H1 (cell line): ENCODE measurements around the gene MICALL2. TPM values are rescaled to one million over a fixed set of nuclear protein-coding genes. Genes with fewer than 3 reads are reported as not detected.

Experiments
- CTCF ChIA-PET: fragments of 300-600 bp; sonication (Branson Sonifier 250); formaldehyde crosslinking; loops from one replicate; lab custom pipeline; 2021; ENCODE audit not compliant: partially characterized antibody; lab: Charles Lee
- POLR2A ChIA-PET: fragments of 300-600 bp; sonication (Branson Sonifier 250); formaldehyde crosslinking; loops from one replicate; lab custom pipeline; 2021; ENCODE audit warnings: inconsistent platforms; ENCODE audit not compliant: partially characterized antibody; lab: Charles Lee
- DNase-seq, 2 experiments: peaks; one replicate each; pipeline versions ENCODE4 v3.0.0 to v3.0.0-alpha.2; 2010 to 2022; ENCODE audit warnings: low spot score in 2 of 2, low read depth in 1 of 2, mixed read lengths in 1 of 2
- FAIRE-seq: peaks from 2 replicates; lab custom pipeline; 2011; peaks lifted over from hg19 to GRCh38; lab: Jason Lieb, UNC
- H2AFZ ChIP-seq: 2 replicates; pipeline ENCODE4 v1.8.1; 2012; ENCODE audit warnings: low read length, inconsistent platforms
- H2AK5ac ChIP-seq: 2 replicates; pipeline ENCODE4 v1.6.1; 2013; ENCODE audit warnings: low read depth, low read length
- H2BK120ac ChIP-seq: replicated peaks from 2 replicates; pipeline ENCODE3; 2013; ENCODE audit warnings: low read depth, low read length, inconsistent platforms
- H2BK12ac ChIP-seq: 2 replicates; pipeline ENCODE4 v1.6.1; 2013; ENCODE audit warnings: low read depth, low read length
- H2BK15ac ChIP-seq: 2 replicates; pipeline ENCODE4 v1.6.1; 2013; ENCODE audit warnings: low read length
- H2BK20ac ChIP-seq: 2 replicates; pipeline ENCODE4 v1.6.1; 2013; ENCODE audit warnings: low read length
- H2BK5ac ChIP-seq: 2 replicates; pipeline ENCODE4 v1.6.1; 2013; ENCODE audit warnings: low read depth, low read length
- H3K14ac ChIP-seq: 2 replicates; pipeline ENCODE4 v1.6.1; 2013; ENCODE audit warnings: inconsistent platforms; ENCODE audit not compliant: insufficient read length
- H3K18ac ChIP-seq: 2 replicates; pipeline ENCODE4 v1.6.1; 2013; ENCODE audit warnings: low read length; ENCODE audit errors: extremely low read depth
- H3K23ac ChIP-seq: 2 replicates; pipeline ENCODE4 v1.6.1; 2013; ENCODE audit warnings: inconsistent platforms; ENCODE audit not compliant: insufficient read length
- H3K23me2 ChIP-seq: 2 replicates; pipeline ENCODE4 v1.6.1; 2013; ENCODE audit warnings: low read depth, low read length
- H3K27ac ChIP-seq: 2 replicates; pipeline ENCODE4 v1.6.1; 2011; ENCODE audit warnings: low read depth, low read length, inconsistent platforms
- H3K27me3 ChIP-seq, 4 experiments: replicated peaks in 1 of 4; 1 replicate in 1 of 4; 2 replicates in 3 of 4; pipeline versions ENCODE4 v1.6.1 to v1.8.1; 2011 to 2013; ENCODE audit warnings: low read length in 3 of 4, mild to moderate bottlenecking in 3 of 4, inconsistent platforms in 2 of 4, mixed read lengths in 2 of 4, moderate library complexity in 1 of 4; ENCODE audit not compliant: control insufficient read depth in 3 of 4, insufficient read depth in 3 of 4; ENCODE audit errors: extremely low read depth in 1 of 4
- H3K36me3 ChIP-seq, 4 experiments: 2 replicates each; pipeline versions ENCODE4 v1.6.1 to v1.8.1; 2011 to 2013; ENCODE audit warnings: mild to moderate bottlenecking in 4 of 4, low read length in 3 of 4, moderate library complexity in 2 of 4, control low read depth in 1 of 4, inconsistent platforms in 1 of 4; ENCODE audit not compliant: insufficient read depth in 4 of 4, control insufficient read depth in 2 of 4
- H3K4ac ChIP-seq: replicated peaks from 2 replicates; pipeline ENCODE3; 2013; ENCODE audit warnings: low read length, low read depth, mixed read lengths, inconsistent platforms; ENCODE audit not compliant: insufficient read length
- H3K4me1 ChIP-seq, 4 experiments: replicated peaks in 1 of 4; 1 replicate in 1 of 4; 2 replicates in 3 of 4; pipeline versions ENCODE4 v1.6.1 to v1.8.1; 2011 to 2013; ENCODE audit warnings: low read length in 3 of 4, inconsistent platforms in 2 of 4, mixed read lengths in 1 of 4; ENCODE audit not compliant: insufficient read depth in 4 of 4, control insufficient read depth in 3 of 4
- H3K4me2 ChIP-seq, 2 experiments: 2 replicates each; pipeline versions ENCODE4 v1.6.1 to v1.8.1; 2011 to 2013; ENCODE audit warnings: low read depth in 2 of 2, low read length in 2 of 2, control low read depth in 1 of 2, inconsistent platforms in 1 of 2, mild to moderate bottlenecking in 1 of 2; ENCODE audit not compliant: insufficient read depth in 1 of 2
- H3K4me3 ChIP-seq, 4 experiments: fragments of 200-600, 300-600 bp in 1 of 4; sonication (generic), shearing (Covaris generic), sonication (Bioruptor Twin) in 1 of 4; 2 replicates each; pipeline versions ENCODE4 v1.5.1 to v1.8.1; 2011 to 2016; ENCODE audit warnings: low read length in 4 of 4, low read depth in 3 of 4, control low read depth in 2 of 4, inconsistent platforms in 2 of 4, mild to moderate bottlenecking in 2 of 4, mixed read lengths in 1 of 4, moderate library complexity in 1 of 4; ENCODE audit not compliant: insufficient read depth in 2 of 4; ENCODE audit errors: extremely low read depth in 1 of 4
- H3K56ac ChIP-seq: replicated peaks from 2 replicates; pipeline ENCODE3; 2013; ENCODE audit warnings: low read depth, mild to moderate bottlenecking, mixed read lengths, low read length, inconsistent platforms; ENCODE audit not compliant: insufficient read length
- H3K79me1 ChIP-seq: 2 replicates; pipeline ENCODE4 v1.6.1; 2013; ENCODE audit warnings: low read depth, low read length, control low read depth
- H3K79me2 ChIP-seq, 2 experiments: 2 replicates each; pipeline versions ENCODE4 v1.6.1 to v1.8.1; 2012 to 2013; ENCODE audit warnings: low read length in 2 of 2, mild to moderate bottlenecking in 2 of 2, inconsistent platforms in 1 of 2; ENCODE audit not compliant: insufficient read depth in 2 of 2, control insufficient read depth in 1 of 2
- H3K9ac ChIP-seq, 4 experiments: replicated peaks in 1 of 4; 1 replicate in 1 of 4; 2 replicates in 3 of 4; pipeline versions ENCODE4 v1.6.1 to v1.8.1; 2011 to 2013; ENCODE audit warnings: low read depth in 3 of 4, low read length in 3 of 4, control low read depth in 2 of 4, mild to moderate bottlenecking in 2 of 4, moderate library complexity in 2 of 4, inconsistent platforms in 1 of 4; ENCODE audit errors: extremely low read depth in 1 of 4
- H3K9me3 ChIP-seq, 2 experiments: 2 replicates each; pipeline versions ENCODE4 v1.6.1 to v1.8.1; 2012 to 2013; ENCODE audit warnings: mild to moderate bottlenecking in 2 of 2, moderate library complexity in 2 of 2, control low read depth in 1 of 2, inconsistent platforms in 1 of 2, low read depth in 1 of 2, low read length in 1 of 2, mixed read lengths in 1 of 2; ENCODE audit not compliant: insufficient read depth in 2 of 2
- H4K20me1 ChIP-seq, 2 experiments: replicated peaks in 1 of 2; 2 replicates each; pipeline versions ENCODE3 to v1.8.1; 2011 to 2013; ENCODE audit warnings: inconsistent platforms in 2 of 2, low read length in 2 of 2, mild to moderate bottlenecking in 1 of 2; ENCODE audit not compliant: insufficient read depth in 2 of 2, control insufficient read depth in 1 of 2
- H4K5ac ChIP-seq: 2 replicates; pipeline ENCODE4 v1.6.1; 2013; ENCODE audit warnings: low read length, low read depth, mixed read lengths, inconsistent platforms; ENCODE audit not compliant: insufficient read length
- H4K8ac ChIP-seq: 2 replicates; pipeline ENCODE4 v1.8.0; 2013; ENCODE audit warnings: mild to moderate bottlenecking, moderate library complexity, low read length, inconsistent platforms; ENCODE audit not compliant: insufficient read depth; ENCODE audit errors: extremely low read depth
- H4K91ac ChIP-seq: replicated peaks from 2 replicates; pipeline ENCODE3; 2013; ENCODE audit warnings: low read length, mixed read lengths, inconsistent platforms; ENCODE audit not compliant: insufficient read length
- EP300 ChIP-seq, 2 experiments: IDR thresholded peaks; 1 replicate in 1 of 2; 2 replicates in 1 of 2; pipeline ENCODE4 v1.6.1; 2011 to 2012; ENCODE audit warnings: low read depth in 2 of 2, low read length in 2 of 2, mild to moderate bottlenecking in 2 of 2, borderline replicate concordance in 1 of 2, inconsistent platforms in 1 of 2, moderate library complexity in 1 of 2
- KDM1A ChIP-seq: fragments of 200-600, 300-600 bp; sonication (generic); IDR thresholded peaks from 2 replicates; pipeline ENCODE4 v1.7.1; 2016; ENCODE audit warnings: mild to moderate bottlenecking, low read length, borderline replicate concordance
- WGBS, 2 experiments: shearing (Covaris generic) in 1 of 2; methylation state at CpG; one replicate each; pipeline versions ENCODE4 v1.1.6 to v1.1.7; 2013 to 2015; ENCODE audit warnings: low lambda C conversion rate in 2 of 2, mixed read lengths in 2 of 2, inconsistent platforms in 1 of 2, low coverage in 1 of 2, missing lambda C conversion rate in 1 of 2; ENCODE audit not compliant: insufficient replicate concordance in 2 of 2, insufficient coverage in 1 of 2, insufficient read length in 1 of 2; ENCODE audit errors: extremely low coverage in 1 of 2, missing lambda C conversion rate in 1 of 2; 5-methylcytosine and 5-hydroxymethylcytosine counted together
- polyA plus RNA-seq, 7 experiments: library from polyadenylated mRNA; depleted of rRNA in 3 of 7; stranded (reverse) in 5 of 7; unstranded in 2 of 7; fragments of >200 nt in 5 of 7; fragments of 200-250 nt in 2 of 7; gene quantifications; 1 replicate in 5 of 7; 2 replicates in 1 of 7; 4 replicates in 1 of 7; pipeline versions ENCODE4 v1.2.1 to v1.2.3, GENCODE V29; 2011 to 2013; ENCODE audit warnings: missing spikeins in 2 of 7, mixed read lengths in 2 of 7
- total RNA-seq: library from RNA; stranded (reverse); fragmentation: NEBNext Ultra II Directional; extraction: Animal tissue kit (Norgen Biotek cat#: 25700); gene quantifications from 2 replicates; pipeline ENCODE4 v1.2.1, GENCODE V29; 2021
- TF ChIP-seq, protein P1 (sequence below): IDR thresholded peaks from 2 replicates; pipeline ENCODE4 v1.6.1; 2011; ENCODE audit warnings: low read length, improper control_type of control experiment
- TF ChIP-seq, protein P2 (sequence below), 3 experiments: IDR thresholded peaks; 1 replicate in 2 of 3; 2 replicates in 1 of 3; pipeline versions ENCODE4 v1.5.1 to v1.6.1; 2011; ENCODE audit warnings: low read length in 3 of 3, mild to moderate bottlenecking in 3 of 3, inconsistent platforms in 2 of 3, low read depth in 1 of 3, moderate library complexity in 1 of 3; ENCODE audit not compliant: insufficient read depth in 1 of 3; ENCODE audit errors: control extremely low read depth in 1 of 3

The MICALL2 gene
- total and polyA plus RNA-seq, 2 of the 8 experiments (the other 6 are each of a cell fraction or from before 2014, with no cell fraction given): 5.3 to 8.5 TPM

GRCh38 chr7:1503390-1503789 is 44.1 kb upstream of the MICALL2 start:
- no peak overlapping the region for H3K27ac ChIP-seq
- H3K14ac ChIP-seq: no peak overlapping the region
- peak overlapping the region; percentile 71; the same call in 1 of the 2 replicates for H4K8ac ChIP-seq
- no peak overlapping the region for H3K4ac ChIP-seq
- no peak overlapping the region for H2BK120ac ChIP-seq
- FAIRE-seq: no peak
- H3K18ac ChIP-seq: no peak overlapping the region
- TF ChIP-seq, protein P1, sequence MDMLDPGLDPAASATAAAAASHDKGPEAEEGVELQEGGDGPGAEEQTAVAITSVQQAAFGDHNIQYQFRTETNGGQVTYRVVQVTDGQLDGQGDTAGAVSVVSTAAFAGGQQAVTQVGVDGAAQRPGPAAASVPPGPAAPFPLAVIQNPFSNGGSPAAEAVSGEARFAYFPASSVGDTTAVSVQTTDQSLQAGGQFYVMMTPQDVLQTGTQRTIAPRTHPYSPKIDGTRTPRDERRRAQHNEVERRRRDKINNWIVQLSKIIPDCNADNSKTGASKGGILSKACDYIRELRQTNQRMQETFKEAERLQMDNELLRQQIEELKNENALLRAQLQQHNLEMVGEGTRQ: no peak
- TF ChIP-seq, protein P2, sequence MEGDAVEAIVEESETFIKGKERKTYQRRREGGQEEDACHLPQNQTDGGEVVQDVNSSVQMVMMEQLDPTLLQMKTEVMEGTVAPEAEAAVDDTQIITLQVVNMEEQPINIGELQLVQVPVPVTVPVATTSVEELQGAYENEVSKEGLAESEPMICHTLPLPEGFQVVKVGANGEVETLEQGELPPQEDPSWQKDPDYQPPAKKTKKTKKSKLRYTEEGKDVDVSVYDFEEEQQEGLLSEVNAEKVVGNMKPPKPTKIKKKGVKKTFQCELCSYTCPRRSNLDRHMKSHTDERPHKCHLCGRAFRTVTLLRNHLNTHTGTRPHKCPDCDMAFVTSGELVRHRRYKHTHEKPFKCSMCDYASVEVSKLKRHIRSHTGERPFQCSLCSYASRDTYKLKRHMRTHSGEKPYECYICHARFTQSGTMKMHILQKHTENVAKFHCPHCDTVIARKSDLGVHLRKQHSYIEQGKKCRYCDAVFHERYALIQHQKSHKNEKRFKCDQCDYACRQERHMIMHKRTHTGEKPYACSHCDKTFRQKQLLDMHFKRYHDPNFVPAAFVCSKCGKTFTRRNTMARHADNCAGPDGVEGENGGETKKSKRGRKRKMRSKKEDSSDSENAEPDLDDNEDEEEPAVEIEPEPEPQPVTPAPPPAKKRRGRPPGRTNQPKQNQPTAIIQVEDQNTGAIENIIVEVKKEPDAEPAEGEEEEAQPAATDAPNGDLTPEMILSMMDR (IDR thresholded peaks at IDR 0.05; ENCODE audit: control extremely low read depth in 1 of 3, insufficient read depth in 1 of 3, low read depth in 1 of 3, low read length in 3 of 3): no peak
- no peak for TF ChIP-seq EP300 (IDR thresholded peaks at IDR 0.05; ENCODE audit: borderline replicate concordance in 1 of 2, low read depth in 2 of 2, low read length in 2 of 2)
- no peak for TF ChIP-seq KDM1A
- DNase-seq: no peak
- H2AK5ac ChIP-seq: no peak overlapping the region
- no peak overlapping the region for H2BK20ac ChIP-seq
- H3K9me3 ChIP-seq: no peaks in the 10 kb centered on the region
- no peak overlapping the region for H2BK12ac ChIP-seq
- H3K79me2 ChIP-seq: peaks cover 10 to 29% of the 10 kb centered on the region in 2 experiments; a peak in 3 of 4 replicates
- CTCF ChIA-PET: interaction anchor here (1.0 to 2.5 kb wide), 6 partner anchors 14 to 59 kb away, joined by 3 to 10 read pairs (median 4); no protein-coding TSS in a partner anchor
- POLR2A ChIA-PET: interaction anchor here (0.8 to 1.9 kb wide), 4 partner anchors 10 to 55 kb away, joined by 3 to 9 read pairs (median 4); no protein-coding TSS in a partner anchor
- no peak overlapping the region for H3K56ac ChIP-seq
- peak overlapping the region; percentile 66 to 100 for H3K4me2 ChIP-seq
- H3K36me3 ChIP-seq: peaks cover 7 to 31% (median 21%) of the 10 kb centered on the region in 4 experiments; a peak in 7 of 8 replicates
- no peak overlapping the region for H2BK15ac ChIP-seq
- peaks cover 3 to 15% (median 9%) of the 10 kb centered on the region in 4 experiments; a peak in 6 of 7 replicates for H3K4me1 ChIP-seq
- H2AFZ ChIP-seq: no peak overlapping the region
- no peak overlapping the region for H3K23ac ChIP-seq
- H4K91ac ChIP-seq: no peak overlapping the region
- peak overlapping the region; percentile 55 to 98 (median 86) for H3K4me3 ChIP-seq
- 48% methylated on average over 21 of the region's 24 CpGs; no CpG with 5 or more reads in 1 of the 2 experiments for whole genome bisulfite sequencing, 2 experiments
- H2BK5ac ChIP-seq: no peak overlapping the region; the same call in 1 of the 2 replicates
- H4K5ac ChIP-seq: no peak overlapping the region
- peak overlapping the region; percentile 47 to 78 (median 68) for H3K9ac ChIP-seq
- peaks cover 14% of the 10 kb centered on the region; the same call in 1 of the 2 replicates for H3K79me1 ChIP-seq
- no peaks in the 10 kb centered on the region for H3K27me3 ChIP-seq
- peaks cover 12 to 24% of the 10 kb centered on the region in 2 experiments for H4K20me1 ChIP-seq
- peaks cover 5% of the 10 kb centered on the region; the same call in 1 of the 2 replicates for H3K23me2 ChIP-seq
